Measurements from ENCODE around the gene HEMK1.
A peak's percentile ranks its signal among the peaks of the same experiment; 100 is the strongest.

The HEMK1 gene

DNA sequence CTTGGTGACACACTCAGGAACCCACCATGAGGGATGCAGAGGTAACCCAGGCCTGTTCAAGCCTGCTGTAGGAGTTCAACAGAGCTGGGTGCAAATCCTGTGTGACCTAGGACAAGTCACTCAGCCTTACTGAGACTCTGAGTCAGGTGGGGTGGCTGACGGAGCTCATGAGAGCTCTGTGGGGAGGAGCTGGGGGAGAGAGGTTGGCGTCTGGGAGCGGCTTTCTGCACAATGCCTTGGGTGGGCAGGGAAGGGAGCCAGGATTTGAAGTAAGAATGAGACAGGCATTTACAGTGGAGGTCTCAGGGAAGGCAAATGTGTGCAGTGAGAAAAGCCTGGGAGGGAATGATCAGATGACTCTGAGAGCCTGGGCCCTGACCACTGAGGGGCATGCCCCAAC, 20.1 kb upstream of the HEMK1 start:
- DNase-seq = no peak

DNA sequence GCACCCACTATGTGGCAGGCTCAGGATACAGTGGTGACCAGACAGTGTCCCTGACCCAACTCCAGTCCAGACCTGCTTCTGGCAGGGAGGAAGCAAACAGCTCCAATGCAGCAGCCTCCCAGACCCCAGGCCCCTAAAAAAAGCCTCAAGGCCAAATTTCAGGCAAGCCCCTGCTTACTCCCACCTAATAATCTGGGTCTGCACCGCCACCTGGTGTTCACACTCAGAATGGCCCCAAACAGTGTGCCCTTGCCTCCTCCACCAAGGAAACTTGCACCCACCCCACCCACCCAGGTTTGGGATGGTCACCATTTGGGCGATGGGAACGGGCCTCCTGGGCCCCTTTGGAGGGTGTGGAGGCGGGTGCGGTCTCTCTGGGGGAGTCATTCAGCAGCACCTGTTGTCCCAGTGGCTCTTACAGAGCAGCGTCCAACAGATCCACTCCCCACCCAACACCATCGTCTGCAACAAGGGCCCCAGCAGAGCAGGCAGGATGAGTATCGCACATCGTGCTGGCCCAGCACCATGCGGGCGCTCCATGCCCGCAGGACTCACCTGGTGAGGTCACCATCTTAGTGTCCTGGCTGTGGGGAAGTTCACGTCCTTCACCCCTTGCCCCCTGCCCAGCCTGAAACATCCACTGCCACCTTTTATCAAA, 19.1 kb upstream of the HEMK1 start:
- DNase-seq = peak; percentile 10

DNA sequence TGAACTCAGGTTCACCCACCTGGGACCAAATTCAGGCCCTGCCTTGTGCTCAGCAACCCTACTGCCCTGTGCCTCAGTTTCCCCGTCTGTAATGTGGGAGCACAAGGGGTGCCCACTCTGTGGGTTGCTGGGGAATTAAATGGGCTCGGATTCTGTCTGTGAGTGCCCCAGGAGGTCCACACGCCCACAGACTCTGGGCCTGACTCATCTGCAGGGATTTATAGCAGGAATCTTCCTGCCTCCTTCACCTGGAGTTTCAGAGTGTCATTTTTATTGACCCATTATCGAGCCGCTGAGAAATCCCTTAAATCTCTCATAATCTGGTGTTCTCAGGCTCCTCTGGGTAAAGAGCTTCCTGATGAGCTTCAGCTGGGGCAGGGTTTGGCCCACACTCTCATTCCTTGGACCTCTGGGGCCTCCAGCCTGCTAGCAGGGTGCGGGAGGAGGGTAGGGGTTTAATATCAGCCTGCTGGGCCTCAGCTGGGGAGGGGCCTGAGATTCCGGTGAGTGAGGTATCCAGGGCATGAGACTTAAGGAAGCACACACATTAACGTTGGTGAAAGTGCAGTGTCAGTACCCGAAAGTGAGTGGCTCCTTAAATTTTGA, 18.2 kb upstream of the HEMK1 start:
- DNase-seq = no peak

DNA sequence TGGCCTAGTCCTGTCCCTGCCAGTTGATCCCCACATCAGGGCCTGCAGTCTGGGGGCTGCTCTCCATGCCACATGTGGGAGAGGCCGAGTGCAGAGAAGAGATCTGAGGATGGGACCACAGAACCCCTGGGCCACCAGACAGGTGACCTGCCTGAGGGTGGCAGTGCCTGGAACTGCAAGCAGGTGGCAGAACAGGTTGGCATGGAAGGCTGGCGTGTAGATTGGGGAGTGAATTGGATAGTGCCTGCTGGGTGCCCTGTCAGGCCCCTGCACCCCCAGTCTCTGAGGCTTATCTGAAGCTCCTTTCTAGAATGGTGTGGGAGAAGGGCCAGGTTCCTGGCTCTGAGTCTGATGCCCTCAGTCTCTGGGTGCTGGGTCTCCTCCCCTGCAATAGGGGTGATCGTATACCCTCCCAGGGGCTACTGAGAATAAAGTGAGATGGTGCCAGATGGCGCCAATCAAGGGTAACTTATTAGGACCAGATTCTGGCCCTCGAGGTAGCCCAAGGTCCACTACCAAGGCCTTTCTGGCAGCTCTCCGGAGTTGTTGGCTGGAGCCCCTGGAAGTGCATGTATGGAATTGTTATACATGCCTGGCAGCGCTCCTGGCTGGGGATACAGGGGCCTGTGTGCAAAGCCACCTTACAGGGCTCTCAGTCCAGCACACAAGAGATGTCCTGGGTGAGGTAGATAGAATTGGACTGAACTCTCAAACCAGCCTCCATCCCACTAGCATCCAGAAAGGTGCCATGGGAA, 17.5 kb upstream of the HEMK1 start:
- DNase-seq = no peak

DNA sequence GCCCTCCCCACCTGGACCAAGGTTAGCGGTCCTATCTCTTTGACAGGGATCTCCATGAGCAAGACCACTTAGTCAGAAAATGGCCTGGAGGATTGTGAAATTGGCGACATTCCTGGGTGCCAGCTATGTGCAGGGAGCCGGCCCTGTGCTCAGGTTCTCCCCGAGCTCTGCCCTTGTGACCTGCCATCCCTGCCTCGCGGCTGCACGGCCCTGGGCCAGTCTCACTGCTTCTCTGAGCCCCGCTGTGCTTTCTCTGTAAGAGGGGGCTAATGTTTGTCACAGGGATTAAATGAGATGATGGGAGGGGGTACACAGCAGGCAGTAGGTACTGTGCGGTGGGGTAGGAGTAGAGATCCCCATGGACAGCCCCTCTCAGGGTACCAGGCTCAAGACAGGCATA, 16.7 kb upstream of the HEMK1 start:
- no peak for DNase-seq

DNA sequence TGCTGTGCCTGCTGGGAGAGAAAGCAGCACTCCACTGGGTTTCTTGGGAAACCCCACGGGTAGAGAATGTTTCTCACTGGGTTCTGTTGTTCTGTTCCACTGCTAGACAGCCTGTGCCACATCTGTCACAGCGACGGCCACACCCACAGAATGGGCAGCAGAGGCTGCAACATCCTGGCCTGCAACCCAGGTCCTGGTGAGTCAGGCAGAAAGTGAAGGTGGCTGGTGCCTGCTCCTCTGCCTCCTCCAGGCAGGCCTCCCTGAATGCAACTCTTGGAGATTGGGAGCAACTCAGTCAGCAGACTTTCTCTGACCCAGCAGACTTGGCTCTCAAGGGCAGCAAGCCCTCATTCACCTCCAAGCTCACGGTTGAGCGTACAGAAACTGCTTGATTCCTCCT, 14.8 kb upstream of the HEMK1 start:
- no peak for DNase-seq

DNA sequence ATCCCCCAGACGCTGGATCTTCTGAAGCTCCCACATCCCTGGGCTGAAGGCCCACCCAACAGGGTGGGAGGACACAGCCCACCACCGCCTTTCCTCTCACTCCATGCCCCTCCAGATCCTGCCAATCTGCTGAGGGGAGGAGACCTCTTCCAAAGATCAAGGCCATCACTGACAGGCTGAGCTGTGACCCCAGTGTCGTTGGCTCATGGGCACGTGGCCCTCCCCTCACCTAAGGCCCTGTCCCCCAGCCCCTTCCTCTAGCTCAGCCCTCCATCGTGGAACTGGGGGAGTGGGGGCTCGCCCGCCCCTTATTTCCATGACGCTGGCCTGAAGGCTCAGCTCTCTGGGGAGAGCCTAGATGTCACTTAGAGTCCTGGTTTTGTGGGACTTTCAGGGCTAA, 12.2 kb upstream of the HEMK1 start:
- DNase-seq = no peak

DNA sequence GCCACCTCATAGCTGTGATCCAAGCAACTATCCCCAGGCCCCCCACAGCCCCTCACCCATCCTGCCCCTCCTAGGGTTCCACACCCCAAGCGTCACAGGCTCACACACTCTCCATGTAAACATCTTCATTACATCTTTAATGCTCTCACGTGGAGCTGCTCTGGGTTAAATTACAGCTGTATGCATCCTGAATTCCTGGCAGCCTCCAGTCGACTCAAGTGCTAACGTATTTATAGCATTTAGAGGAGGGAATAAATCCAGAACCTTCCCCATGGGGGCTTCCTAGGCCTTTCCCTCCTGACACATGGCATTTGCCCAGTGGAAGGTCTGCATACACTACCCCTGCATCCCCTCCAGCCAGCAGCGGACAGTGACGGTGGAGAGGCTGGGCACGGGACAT, 11.4 kb upstream of the HEMK1 start:
- no peak for DNase-seq

DNA sequence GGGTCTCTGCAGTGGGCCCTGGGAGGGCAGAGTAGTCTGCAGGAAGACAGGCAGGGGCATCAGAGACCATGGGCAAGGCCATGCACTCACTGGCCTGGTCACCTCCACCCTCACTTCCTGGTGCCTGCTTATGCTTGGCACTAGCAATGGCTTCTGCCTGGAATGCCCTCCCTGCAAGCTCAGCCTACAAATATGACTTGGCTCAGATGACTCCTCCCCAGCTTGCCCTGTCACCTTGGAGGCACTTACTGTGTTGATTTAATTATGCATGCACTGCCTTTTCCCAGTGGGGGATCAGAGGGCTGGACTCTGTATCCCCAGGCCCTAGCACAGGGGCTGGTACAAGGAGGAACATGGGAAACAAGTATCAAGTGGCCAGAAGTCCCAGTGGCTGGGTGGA, 9.6 kb upstream of the HEMK1 start:
- DNase-seq = no peak

DNA sequence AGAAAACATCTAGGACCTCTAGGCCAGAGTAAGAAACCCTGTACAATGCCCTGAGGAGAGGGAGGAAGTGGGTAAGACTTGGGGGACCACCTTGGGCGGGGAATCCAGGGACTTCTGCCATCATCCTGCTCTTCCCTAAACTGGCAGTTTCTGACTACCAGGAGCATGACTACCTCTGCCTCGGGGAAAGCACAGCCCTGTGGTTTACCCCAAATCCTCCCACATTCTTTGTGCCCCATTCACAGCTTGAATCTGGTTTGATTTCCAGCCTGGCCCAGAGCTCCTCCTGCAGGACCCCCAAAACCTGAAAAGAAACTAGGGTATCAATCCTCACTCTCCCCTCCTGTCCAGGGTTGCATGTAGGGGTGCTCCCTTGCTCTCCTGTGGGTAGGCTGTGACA, 6.5 kb upstream of the HEMK1 start:
- no peak for DNase-seq

DNA sequence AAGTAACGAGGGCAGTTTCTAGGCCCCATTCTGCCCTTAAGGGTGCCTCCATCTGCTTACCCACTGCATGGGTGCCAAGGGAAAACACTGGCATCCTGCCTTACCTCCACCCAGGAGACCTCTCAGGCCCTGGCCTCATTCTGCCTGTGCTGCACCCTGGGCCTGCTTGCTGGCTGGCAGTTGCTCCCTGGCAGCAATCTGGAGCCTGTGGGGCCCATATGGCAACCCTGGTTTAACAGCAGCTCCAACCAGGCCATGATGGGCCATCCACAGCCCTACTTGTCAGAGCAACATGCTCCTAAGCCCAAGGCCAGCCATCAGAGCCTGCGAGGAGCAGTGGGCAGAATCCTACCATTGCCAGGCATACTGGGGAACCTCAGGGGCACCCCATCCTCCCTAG, 5.5 kb upstream of the HEMK1 start:
- DNase-seq = no peak

DNA sequence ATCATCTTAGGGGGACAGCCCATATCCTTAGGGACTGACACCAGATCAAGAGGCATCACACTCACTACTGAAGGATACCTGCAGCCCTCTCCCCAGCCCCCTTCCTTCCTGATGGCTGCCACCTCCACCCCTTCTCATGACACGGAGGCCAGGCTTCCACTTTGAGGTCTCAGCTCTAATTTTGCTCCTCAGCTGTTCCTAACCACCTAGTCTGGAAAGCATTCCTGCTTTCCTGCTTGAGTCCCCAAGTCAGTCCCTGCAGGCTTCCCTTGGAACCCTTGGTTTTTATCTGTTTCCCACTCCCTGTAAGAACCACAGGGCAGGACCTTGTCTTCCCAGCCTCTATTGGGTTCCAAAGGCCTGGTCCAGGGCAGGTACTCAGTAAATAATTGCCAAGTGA, 5.0 kb upstream of the HEMK1 start:
- DNase-seq = no peak

DNA sequence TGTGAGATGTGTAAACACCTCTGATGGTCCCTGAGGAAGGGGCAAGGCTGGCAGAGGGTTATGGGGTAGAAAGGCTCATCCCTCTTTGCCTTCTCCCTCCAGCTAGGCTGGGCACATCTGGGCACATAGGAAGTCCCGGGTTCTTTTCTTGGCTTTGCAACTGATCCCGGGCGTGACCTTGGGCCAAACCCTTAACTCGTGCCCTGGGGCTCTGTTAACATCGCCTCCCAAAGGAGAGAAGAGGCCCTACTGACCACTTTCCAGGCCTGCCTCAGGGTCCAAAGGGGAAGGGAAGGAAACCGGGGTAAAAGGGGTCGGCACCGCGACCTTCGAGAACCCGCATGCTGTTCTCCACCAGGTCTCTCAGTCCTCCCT, 2.3 kb upstream of the HEMK1 start:
- DNase-seq = no peak

DNA sequence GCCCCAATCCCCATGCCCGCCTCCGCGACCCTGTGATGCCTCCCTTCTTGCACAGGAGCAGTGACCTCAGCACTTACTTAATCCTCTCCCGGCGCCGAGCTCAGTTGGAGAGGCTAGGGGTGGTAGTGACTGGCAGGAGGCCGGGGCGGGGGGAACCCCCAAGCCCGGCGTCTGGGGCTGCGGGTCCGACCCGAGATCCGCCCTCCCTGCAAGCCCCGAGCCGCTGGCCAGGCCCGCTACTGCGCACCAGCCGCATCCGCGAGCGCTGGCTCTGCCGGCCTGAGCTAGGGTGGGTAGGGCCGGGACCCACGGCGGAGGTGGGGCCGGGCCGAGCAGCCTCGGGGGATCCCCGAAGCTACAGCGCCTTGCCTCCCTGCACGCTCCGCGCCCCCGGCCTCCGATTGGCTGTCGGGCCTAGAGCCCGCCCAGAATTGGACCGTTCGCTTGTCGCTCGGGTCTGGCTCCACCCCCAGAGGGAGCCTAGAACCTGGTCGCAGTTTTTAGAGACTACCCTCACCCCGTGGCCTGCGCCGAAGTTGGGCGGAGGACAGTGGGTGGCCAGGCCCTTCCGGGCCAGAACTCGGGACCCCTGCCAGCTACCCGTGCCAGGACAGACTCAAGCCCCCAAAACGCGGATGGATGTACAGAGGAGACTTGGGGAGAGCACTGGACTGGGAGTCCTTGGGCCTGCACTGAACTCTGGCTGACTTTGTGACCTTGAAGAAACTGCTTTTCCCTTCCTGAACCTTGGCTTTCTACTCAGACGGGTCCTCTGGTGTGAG, 1.7 kb upstream of the HEMK1 start, which contains the start of gene C3orf18:
C3orf18 (minus strand) TSS at position 362 of the 782 bp plus-strand sequence. CDS start 2,048 bp downstream, outside the sequence.
- peak; percentile 93 for DNase-seq

DNA sequence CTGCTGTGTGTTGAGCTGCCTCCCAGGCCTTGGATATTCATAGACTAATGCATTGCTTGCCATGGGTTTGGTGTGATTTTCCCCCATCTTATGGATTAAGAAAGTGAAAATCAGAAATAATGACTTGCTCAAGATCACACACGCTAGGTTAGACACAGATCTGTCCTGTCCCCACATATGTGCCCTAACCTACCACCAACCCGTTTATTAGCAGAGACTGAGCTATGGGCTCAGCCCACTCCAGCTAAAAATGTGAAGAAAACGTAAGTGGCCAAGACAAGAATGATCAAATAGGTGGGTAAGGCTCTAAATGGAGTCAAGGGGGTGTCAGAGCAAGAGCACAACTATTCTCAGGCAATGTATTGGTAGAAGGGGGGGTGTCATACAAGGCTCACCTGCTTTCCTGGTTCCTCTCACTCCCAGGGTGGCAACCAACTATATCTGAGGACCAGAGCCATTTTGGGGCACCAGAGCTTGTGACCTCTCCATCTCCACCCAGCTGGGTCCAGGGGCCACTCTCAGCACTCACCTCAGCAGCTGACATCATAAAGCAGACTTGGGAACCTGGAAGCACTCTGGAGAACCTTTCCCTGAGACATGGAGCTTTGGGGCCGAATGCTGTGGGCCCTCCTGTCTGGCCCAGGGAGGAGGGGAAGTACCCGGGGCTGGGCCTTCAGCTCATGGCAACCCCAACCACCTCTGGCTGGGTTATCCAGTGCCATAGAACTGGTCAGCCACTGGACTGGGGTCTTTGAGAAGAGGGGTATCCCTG, 1.4 kb downstream of the HEMK1 start:
- DNase-seq = no peak

DNA sequence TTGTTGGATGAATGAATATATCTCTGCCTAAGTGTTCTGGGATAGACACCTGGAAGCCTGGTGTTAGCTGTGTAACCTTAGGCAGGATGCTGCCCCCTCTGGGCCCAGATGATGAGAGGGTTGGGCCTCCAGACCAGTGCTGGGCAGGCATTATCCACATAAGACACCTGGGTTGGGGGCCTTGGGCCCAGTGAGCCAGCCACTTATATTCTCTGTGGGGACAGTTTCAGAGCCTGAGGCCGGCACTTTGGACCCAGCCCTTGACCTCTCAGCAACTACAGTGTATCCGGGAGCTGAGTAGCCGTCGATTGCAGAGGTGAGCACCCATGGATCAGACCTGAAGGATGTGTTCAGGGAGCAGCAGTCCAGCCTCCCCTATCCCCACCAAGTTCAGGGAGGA, 2.2 kb downstream of the HEMK1 start:
- no peak for DNase-seq

DNA sequence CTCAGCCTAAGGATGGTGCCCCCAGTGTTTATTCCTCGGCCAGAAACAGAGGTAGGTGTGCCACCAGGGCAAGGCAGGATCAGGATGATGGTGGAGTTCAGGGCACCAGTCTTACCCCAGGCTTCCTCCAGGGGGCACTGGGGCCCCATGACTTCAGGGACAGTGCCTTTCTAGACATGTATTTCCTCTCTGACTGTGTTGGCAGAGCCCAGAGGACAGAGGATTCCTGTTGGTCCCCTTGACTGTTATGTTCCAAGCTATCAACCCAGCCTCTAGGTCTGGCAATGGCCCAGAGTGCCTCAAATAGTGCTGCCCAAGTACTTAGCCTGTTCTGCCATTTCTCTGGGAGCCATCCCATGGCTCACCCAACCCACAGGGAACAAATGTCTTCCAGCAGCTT, 2.8 kb downstream of the HEMK1 start:
- DNase-seq = peak; percentile 45

DNA sequence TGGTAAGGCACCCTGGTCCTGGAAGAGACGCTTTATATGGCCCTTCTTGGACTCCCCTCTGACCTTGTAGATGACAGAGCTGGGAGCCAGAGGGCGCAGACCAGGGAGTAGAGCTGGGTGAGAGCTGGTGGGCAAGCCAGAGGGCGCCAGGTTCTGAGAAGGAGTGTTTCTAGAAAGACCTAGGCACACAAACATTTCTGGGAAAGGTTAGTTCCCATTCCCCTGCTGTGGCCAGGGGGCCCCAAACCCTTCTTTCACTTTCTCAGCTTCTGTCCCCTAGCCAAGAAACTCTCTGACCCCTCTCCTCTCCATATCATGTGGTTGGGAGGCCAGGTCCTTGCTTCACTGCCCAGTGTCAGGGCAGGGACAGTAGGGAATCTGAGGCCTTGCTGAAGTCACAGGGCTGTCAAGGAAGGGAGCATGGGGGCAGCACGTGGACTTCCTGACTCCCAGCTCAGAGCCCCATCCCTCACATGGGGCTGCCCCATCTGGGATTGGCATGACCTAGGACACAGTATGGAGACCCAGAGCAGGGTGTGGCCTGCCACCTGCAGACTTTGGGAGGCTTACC, 3.6 kb downstream of the HEMK1 start:
- DNase-seq = no peak

DNA sequence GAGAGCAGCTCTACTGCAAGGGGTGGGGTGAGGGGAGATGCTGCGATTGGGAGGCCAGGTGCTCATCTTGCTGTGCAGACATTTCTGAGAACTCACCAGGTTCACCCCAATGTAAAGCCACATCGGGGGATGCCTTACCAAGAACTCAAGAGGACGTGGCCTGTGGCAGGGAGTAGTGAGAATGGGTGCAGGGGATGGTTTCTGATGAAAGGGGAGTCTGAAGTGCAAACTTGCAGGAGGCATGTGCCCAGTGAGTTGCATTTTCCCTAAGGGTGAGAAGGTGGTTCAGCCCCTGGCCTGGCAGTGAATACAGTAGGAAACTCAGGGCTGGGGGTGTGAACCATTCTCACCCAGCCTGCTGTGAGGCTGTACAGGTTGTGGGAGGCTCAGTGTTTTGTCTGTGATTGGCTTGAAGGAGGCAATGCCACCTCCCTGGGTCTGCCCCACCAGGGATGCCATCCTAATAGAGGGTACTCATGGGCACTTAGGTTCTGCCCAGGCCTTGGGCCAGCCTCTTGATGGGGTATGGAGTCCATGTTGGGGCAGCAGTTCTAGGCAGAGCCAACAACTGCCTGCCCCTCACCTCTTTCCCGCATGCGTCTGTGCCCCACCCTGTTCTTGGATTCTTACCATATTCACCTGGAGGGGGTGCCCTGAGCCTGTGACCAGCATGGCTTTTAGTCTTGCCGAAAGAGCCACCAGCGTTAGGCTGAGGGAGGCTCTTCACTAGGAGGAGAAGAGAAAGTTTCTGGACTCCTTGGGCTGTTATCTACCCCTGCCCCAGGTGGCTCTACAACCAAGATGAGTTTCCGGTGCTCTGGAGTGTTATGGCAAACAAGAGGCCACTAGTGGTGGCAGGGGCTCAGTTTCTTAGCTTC, 4.5 kb downstream of the HEMK1 start:
- no peak for DNase-seq

DNA sequence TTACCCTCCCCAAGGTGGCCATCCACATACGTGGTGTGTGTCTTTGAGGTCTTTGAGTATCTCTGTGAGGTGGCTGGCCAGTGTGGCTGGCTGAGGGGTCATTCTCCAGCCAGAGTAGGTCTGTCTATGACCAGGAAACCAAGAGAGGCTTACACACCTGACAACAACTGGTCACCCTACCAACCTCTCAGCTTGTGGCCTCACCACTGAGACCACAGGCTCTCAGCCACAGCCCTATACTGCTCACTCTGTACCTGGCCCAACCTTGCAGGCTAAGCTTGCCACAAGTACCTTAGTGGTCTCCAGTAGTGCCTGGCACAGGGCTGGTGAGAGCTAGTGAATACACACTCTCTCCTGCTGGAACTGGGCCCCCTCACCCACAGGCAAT, 5.1 kb downstream of the HEMK1 start:
- no peak for DNase-seq

DNA sequence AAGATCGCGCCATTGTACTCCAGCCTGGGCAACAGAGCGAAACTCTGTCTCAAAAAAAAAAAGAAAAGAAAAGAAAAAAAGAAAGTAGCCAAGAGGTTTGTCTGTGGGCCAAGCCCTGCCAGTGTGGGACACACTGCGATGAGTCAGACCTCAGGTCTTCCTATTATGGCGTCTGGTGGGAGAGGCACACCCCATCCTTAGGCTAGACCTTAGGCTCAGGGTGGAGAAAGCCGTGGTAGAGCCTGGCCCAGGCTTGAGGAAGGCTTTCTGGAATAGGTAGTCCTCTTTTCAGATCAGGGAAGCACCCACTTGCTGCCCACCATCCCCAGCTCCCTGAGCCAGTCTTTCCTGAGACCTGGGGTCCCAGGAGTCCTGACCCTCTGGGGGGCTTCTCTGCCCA, 6.0 kb downstream of the HEMK1 start:
- no peak for DNase-seq

Measured in midbrain (tissue), 1 donor.